BE2C (cell line): ENCODE data around the gene HNF1A.

ENCODE experiments used
- DNase-seq: peaks from one replicate; pipeline ENCODE4 v3.0.0-alpha.2; 2020
- H3K27me3 ChIP-seq: fragments of 250-450 bp; sonication (Bioruptor Pico); 2 replicates; pipeline ENCODE4 v1.5.1; 2020; ENCODE audit warnings: mild to moderate bottlenecking
- H3K36me3 ChIP-seq: fragments of 250-450 bp; sonication (Bioruptor Pico); 2 replicates; pipeline ENCODE4 v1.5.1; 2020; ENCODE audit warnings: mild to moderate bottlenecking
- H3K4me1 ChIP-seq: fragments of 250-450 bp; sonication (Bioruptor Pico); 2 replicates; pipeline ENCODE4 v1.5.1; 2020
- H3K4me3 ChIP-seq: 2 replicates; pipeline ENCODE4 v1.5.1; 2011; ENCODE audit warnings: low read depth, low read length
- H3K9me3 ChIP-seq: fragments of 250-450 bp; sonication (Bioruptor Pico); 2 replicates; pipeline ENCODE4 v1.5.1; 2020
- CTCF ChIP-seq: IDR thresholded peaks from 2 replicates; pipeline ENCODE4 v1.5.1; 2012; ENCODE audit warnings: mild to moderate bottlenecking, low read depth, low read length

Gene HNF1A

DNA sequence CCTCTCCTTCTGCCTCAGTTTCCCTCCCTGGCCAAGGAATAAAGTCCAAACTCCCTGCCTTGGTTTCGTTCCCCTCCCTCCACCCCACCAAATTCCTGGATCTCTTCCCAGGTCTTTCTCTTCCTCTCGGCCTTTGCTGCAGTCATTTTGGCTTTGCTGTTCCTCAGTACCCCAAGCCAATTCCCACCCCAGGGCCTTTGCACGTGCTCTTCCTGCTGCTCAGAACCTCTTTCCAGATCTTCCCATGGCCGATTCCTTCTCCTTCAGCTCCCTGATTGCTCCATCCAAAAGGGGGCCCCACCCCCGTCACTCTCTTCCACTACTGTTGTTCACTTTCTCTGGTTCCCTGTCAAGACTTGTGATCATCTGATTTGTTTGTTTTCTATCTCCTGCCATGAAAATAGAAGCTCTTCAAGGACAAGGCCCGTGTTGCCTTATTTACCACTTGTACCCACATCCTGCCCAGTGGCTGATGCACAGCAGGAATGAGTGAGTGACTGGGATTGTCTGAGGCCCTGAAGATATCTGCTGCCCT, 3.1 kb downstream of the HNF1A start:
- Histone ChIP-seq H3K27me3 (no peaks in the 10 kb centered on the region), H3K9me3 (no peaks in the 10 kb centered on the region), H3K4me1 (no peaks in the 10 kb centered on the region), H3K36me3 (no peaks in the 10 kb centered on the region), H3K4me3 (no peak overlapping the region)
- TF ChIP-seq CTCF = no peak
- DNase-seq = no peak

DNA sequence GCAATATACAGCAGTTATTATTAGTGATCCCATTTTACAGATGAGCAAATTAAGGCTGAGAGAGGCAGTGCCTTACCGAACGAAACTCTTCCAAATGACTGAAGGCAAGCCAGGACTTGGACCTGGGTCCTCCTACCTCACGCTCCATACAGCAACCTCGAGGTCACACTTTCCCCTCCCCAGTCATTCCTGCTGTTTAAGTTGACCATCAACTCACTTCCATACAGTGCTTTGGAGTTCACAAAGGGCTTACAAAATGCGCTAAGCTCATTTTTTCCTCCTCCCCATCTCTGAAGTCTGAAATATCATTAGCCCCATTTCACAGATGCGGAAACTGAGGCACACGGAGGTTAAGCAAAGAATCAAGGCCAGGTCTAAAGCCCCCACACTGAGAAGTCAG, 4.3 kb downstream of the HNF1A start:
- H3K4me1 ChIP-seq = no peaks in the 10 kb centered on the region
- no peak for TF ChIP-seq CTCF
- no peak for DNase-seq

DNA sequence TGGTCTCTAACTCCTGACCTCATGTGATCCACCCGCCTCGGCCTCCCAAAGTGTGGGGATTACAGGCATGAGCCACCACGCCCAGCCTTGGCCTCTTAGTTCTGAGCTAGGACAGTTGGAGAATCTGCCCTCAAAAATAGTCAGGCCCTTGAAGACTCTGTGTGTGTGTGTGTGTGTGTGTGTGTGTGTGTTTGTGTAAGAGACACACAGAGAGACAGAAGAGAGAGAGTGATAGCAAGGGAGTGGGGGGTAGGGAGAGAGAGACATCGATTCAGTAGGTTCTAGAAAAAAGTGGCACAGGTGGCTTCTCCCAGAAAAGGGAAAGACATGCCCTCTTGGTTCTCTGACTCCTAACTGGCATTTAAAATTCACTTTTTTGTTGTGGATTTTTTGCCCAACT, 5.4 kb downstream of the HNF1A start:
- Histone ChIP-seq H3K4me3 (no peak overlapping the region), H3K27me3 (no peaks in the 10 kb centered on the region), H3K36me3 (no peaks in the 10 kb centered on the region), H3K4me1 (no peaks in the 10 kb centered on the region), H3K9me3 (no peaks in the 10 kb centered on the region)
- DNase-seq = no peak
- TF ChIP-seq CTCF = no peak

More for the DNA sequence above, 4.3 kb downstream of the HNF1A start:
- no peaks in the 10 kb centered on the region for H3K9me3 ChIP-seq
- H3K36me3 ChIP-seq = no peaks in the 10 kb centered on the region
- no peaks in the 10 kb centered on the region for H3K27me3 ChIP-seq
- H3K4me3 ChIP-seq = no peak overlapping the region

GRCh38 chr12:120984351-120984898, 6.1 kb downstream of the HNF1A start:
- no peaks in the 10 kb centered on the region for H3K9me3 ChIP-seq
- H3K4me1 ChIP-seq = no peaks in the 10 kb centered on the region
- H3K36me3 ChIP-seq = no peaks in the 10 kb centered on the region
- no peak for TF ChIP-seq CTCF
- no peaks in the 10 kb centered on the region for H3K27me3 ChIP-seq
- no peak for DNase-seq
- H3K4me3 ChIP-seq = no peak overlapping the region

- no peaks in the 10 kb centered on the region for H3K4me1 ChIP-seq
- no peak overlapping the region for H3K4me3 ChIP-seq
- H3K36me3 ChIP-seq = no peaks in the 10 kb centered on the region
- TF ChIP-seq CTCF = no peak
- no peaks in the 10 kb centered on the region for H3K9me3 ChIP-seq
- DNase-seq = no peak
- no peaks in the 10 kb centered on the region for H3K27me3 ChIP-seq
Observed at GRCh38 chr12:120988234-120988633, 9.9 kb downstream of the HNF1A start.

DNA sequence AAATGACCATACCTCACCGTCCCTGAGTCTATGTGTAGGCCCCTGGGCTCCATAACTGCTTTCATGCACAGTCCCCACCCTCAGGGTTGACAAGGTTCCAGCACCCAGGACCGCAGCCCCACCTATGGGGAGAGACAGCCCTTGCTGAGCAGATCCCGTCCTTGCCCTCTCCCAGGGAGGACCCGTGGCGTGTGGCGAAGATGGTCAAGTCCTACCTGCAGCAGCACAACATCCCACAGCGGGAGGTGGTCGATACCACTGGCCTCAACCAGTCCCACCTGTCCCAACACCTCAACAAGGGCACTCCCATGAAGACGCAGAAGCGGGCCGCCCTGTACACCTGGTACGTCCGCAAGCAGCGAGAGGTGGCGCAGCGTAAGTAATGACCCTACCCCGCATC, 10.3 kb downstream of the HNF1A start:
- H3K9me3 ChIP-seq = no peaks in the 10 kb centered on the region
- no peak for DNase-seq
- TF ChIP-seq CTCF = no peak
- H3K4me3 ChIP-seq = no peak overlapping the region
- H3K27me3 ChIP-seq = no peaks in the 10 kb centered on the region
- no peaks in the 10 kb centered on the region for H3K4me1 ChIP-seq
- H3K36me3 ChIP-seq = no peaks in the 10 kb centered on the region
